ENCODE data around the gene LENG1.

Gene LENG1

GRCh38 chr19:54169149-54169740 lies 9.7 kb upstream of the LENG1 start:
- DNase-seq (ENCODE audit: low read depth), result no peak
- no peak for TF ChIP-seq CTCF (conservative IDR thresholded peaks at IDR 0.05; ENCODE audit: low read depth, low read length)
- H3K4me3 ChIP-seq (ENCODE audit: low read length), result no peak overlapping the region

- TF ChIP-seq CTCF (conservative IDR thresholded peaks at IDR 0.05; ENCODE audit: low read depth, low read length), result peak; percentile 94
- no peak for DNase-seq (ENCODE audit: low read depth)
- H3K4me3 ChIP-seq (ENCODE audit: low read length), result no peak overlapping the region
Observed at GRCh38 chr19:54168174-54168917, 8.8 kb upstream of the LENG1 start.

GRCh38 chr19:54165222-54165621 lies 5.7 kb upstream of the LENG1 start:
- no peak for TF ChIP-seq CTCF (conservative IDR thresholded peaks at IDR 0.05; ENCODE audit: low read depth, low read length)
- no peak for DNase-seq (ENCODE audit: low read depth)
- H3K4me3 ChIP-seq (ENCODE audit: low read length), result no peak overlapping the region

- no peak for DNase-seq (ENCODE audit: low read depth)
- TF ChIP-seq CTCF (conservative IDR thresholded peaks at IDR 0.05; ENCODE audit: low read depth, low read length), result no peak
- H3K4me3 ChIP-seq (ENCODE audit: low read length), result no peak overlapping the region
Observed at GRCh38 chr19:54164369-54165068, 5.0 kb upstream of the LENG1 start.

- no peak for DNase-seq (ENCODE audit: low read depth)
- no peak for TF ChIP-seq CTCF (conservative IDR thresholded peaks at IDR 0.05; ENCODE audit: low read depth, low read length)
- H3K4me3 ChIP-seq (ENCODE audit: low read length), result no peak overlapping the region
Observed at GRCh38 chr19:54162884-54163283, 3.4 kb upstream of the LENG1 start.

- DNase-seq (ENCODE audit: low read depth), result no peak
- no peak for TF ChIP-seq CTCF (conservative IDR thresholded peaks at IDR 0.05; ENCODE audit: low read depth, low read length)
- H3K4me3 ChIP-seq (ENCODE audit: low read length), result peak overlapping the region; percentile 42
Observed at GRCh38 chr19:54162241-54162805, 2.8 kb upstream of the LENG1 start.

Measured in retinal pigment epithelial cell (primary cell).